ENCODE data around the gene KMO.

Gene KMO

GRCh38 chr1:241640149-241640866 is 108.1 kb downstream of the KMO start, which contains the start of the genes CHML and OPN3:
Gene CHML, minus strand, starts transcription at chr1:241640369. Its CDS starts 4,603 bp downstream, at chr1:241635766.
Gene OPN3, minus strand, starts transcription at chr1:241640369. Its CDS starts 115 bp downstream, at chr1:241640254.
- H3K4me3 ChIP-seq (ENCODE audit: low read length) = peak within 1 kb of the TSS; percentile 100
- H3K27me3 ChIP-seq (ENCODE audit: insufficient read depth, low read length) = no peaks in the 10 kb centered on the region
- WGBS = 5% methylated on average over 81 of the region's 81 CpGs
- H3K36me3 ChIP-seq (ENCODE audit: insufficient read depth, low read length) = peaks cover 22% of the 10 kb centered on the region
- H3K27ac ChIP-seq (ENCODE audit: low read depth, low read length) = peak within 1 kb of the TSS; percentile 86
- H3K9me3 ChIP-seq (ENCODE audit: insufficient read depth, low read depth, low read length) = peaks cover 4% of the 10 kb centered on the region; the same call in 1 of the 2 replicates
- peak within 1 kb of the TSS; percentile 96 for H3K9ac ChIP-seq (ENCODE audit: low read depth, low read length)
- H3K4me1 ChIP-seq (ENCODE audit: insufficient read depth, low read length) = peaks cover 25% of the 10 kb centered on the region

- Histone ChIP-seq H3K4me1 (ENCODE audit: insufficient read depth, low read length) (peaks cover 25% of the 10 kb centered on the region), H3K27ac (ENCODE audit: low read depth, low read length) (no peak overlapping the region), H3K27me3 (ENCODE audit: insufficient read depth, low read length) (no peaks in the 10 kb centered on the region), H3K9me3 (ENCODE audit: insufficient read depth, low read depth, low read length) (peaks cover 4% of the 10 kb centered on the region; the same call in 1 of the 2 replicates), H3K9ac (ENCODE audit: low read depth, low read length) (no peak overlapping the region), H3K36me3 (ENCODE audit: insufficient read depth, low read length) (peaks cover 14% of the 10 kb centered on the region), H3K4me3 (ENCODE audit: low read length) (peak overlapping the region; percentile 51)
- WGBS = 95% methylated on average over 9 of the region's 9 CpGs
Observed at GRCh38 chr1:241640867-241641622, 108.9 kb downstream of the KMO start.

DNA sequence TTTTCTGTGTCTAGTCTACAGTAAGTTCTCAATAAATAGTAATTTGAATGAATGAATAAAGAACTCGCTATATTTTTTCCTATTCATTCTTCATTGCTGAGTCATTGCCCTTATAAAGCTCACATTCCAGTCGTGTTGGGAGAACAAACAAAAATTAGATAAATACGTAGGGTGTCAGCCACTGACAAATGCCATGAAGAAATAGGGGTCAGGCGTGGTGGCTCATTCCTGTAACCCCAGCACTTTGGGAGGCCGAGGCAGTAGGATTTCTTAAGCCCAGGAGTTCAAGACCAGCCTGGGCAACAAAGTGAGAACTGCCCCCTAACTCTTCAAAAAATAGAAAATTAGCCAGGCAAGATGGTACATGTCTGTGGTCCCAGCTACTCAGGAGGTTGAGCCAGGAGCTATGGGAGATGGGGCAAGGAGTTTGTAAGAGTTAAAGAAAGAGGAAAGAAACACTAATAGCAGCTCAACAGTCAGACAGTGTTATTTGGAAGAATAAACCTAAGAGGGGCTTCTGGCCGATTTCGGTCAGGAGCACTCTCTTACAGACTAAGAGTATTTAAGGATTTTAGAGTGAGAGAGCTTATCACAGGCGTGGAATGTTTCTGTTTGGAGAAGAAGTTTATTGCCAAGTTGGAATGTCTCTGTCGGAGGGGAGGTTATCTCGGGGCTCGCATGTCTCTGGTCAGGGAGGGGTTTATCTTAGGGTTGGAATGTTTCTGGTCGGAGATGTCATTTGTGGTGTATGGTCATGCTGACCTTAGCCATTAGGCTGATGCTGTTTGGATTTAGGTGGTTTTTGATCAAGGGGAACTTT is 109.8 kb downstream of the KMO start:
- H3K9me3 ChIP-seq (ENCODE audit: insufficient read depth, low read depth, low read length) = peaks cover 4% of the 10 kb centered on the region; the same call in 1 of the 2 replicates
- WGBS = 92% methylated on average over 11 of the region's 12 CpGs
- no peak overlapping the region for H3K27ac ChIP-seq (ENCODE audit: low read depth, low read length)
- no peak overlapping the region for H3K9ac ChIP-seq (ENCODE audit: low read depth, low read length)
- H3K27me3 ChIP-seq (ENCODE audit: insufficient read depth, low read length) = no peaks in the 10 kb centered on the region
- peaks cover 8% of the 10 kb centered on the region for H3K36me3 ChIP-seq (ENCODE audit: insufficient read depth, low read length)
- no peak overlapping the region for H3K4me3 ChIP-seq (ENCODE audit: low read length)
- H3K4me1 ChIP-seq (ENCODE audit: insufficient read depth, low read length) = peaks cover 22% of the 10 kb centered on the region

- Histone ChIP-seq H3K9ac (ENCODE audit: low read depth, low read length) (no peak overlapping the region), H3K4me1 (ENCODE audit: insufficient read depth, low read length) (peaks cover 17% of the 10 kb centered on the region), H3K27ac (ENCODE audit: low read depth, low read length) (no peak overlapping the region), H3K4me3 (ENCODE audit: low read length) (no peak overlapping the region), H3K9me3 (ENCODE audit: insufficient read depth, low read depth, low read length) (peaks cover 4% of the 10 kb centered on the region; the same call in 1 of the 2 replicates), H3K36me3 (ENCODE audit: insufficient read depth, low read length) (peaks cover 2% of the 10 kb centered on the region; the same call in 1 of the 2 replicates), H3K27me3 (ENCODE audit: insufficient read depth, low read length) (no peaks in the 10 kb centered on the region)
- 88% methylated on average over 1 of the region's 1 CpG for WGBS
Observed at GRCh38 chr1:241642593-241642944, 110.4 kb downstream of the KMO start.

DNA sequence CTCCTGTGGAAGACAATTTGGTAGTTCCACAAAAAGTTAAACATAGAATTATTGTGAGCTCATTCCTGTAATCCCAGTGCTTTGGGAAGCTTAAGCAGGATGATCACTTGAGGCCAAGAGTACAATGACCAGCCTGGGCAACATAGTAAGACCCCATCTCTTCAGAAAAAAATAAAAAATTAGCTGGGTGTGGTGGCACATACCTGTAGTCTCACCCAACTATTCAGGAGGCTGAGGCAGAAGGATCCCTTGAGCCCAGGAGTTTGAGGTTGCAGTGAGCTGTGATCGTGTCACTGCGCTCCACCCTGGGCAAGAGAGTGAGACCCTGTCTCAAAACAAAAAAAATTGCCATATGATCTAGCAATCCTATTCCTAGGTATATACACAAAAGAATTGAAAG is 112.1 kb downstream of the KMO start:
- H3K36me3 ChIP-seq (ENCODE audit: insufficient read depth, low read length) = no peaks in the 10 kb centered on the region
- peaks cover 5% of the 10 kb centered on the region; the same call in 1 of the 2 replicates for H3K4me1 ChIP-seq (ENCODE audit: insufficient read depth, low read length)
- H3K27me3 ChIP-seq (ENCODE audit: insufficient read depth, low read length) = no peaks in the 10 kb centered on the region
- H3K9ac ChIP-seq (ENCODE audit: low read depth, low read length) = no peak overlapping the region
- H3K27ac ChIP-seq (ENCODE audit: low read depth, low read length) = no peak overlapping the region
- H3K9me3 ChIP-seq (ENCODE audit: insufficient read depth, low read depth, low read length) = peaks cover 4% of the 10 kb centered on the region; the same call in 1 of the 2 replicates
- 90% methylated on average over 2 of the region's 2 CpGs for WGBS
- H3K4me3 ChIP-seq (ENCODE audit: low read length) = no peak overlapping the region

- Histone ChIP-seq H3K4me1 (ENCODE audit: insufficient read depth, low read length) (peaks cover 5% of the 10 kb centered on the region; the same call in 1 of the 2 replicates), H3K27me3 (ENCODE audit: insufficient read depth, low read length) (no peaks in the 10 kb centered on the region), H3K9me3 (ENCODE audit: insufficient read depth, low read depth, low read length) (peaks cover 4% of the 10 kb centered on the region; the same call in 1 of the 2 replicates), H3K27ac (ENCODE audit: low read depth, low read length) (no peak overlapping the region; the same call in 1 of the 2 replicates), H3K9ac (ENCODE audit: low read depth, low read length) (no peak overlapping the region), H3K4me3 (ENCODE audit: low read length) (no peak overlapping the region), H3K36me3 (ENCODE audit: insufficient read depth, low read length) (no peaks in the 10 kb centered on the region)
- WGBS = 75% methylated on average over 4 of the region's 4 CpGs
Observed at GRCh38 chr1:241645199-241645598, 113.0 kb downstream of the KMO start.

All from HUES64 (cell line).